HepG2 (cell line): ENCODE results near the gene SLC16A5. TPM values are rescaled to one million over a fixed set of nuclear protein-coding genes. Genes with fewer than 3 reads are reported as not detected.
A peak's percentile ranks its signal among the peaks of the same experiment; 100 is the strongest.

Experiments used
- ATM ChIP-seq: fragments of 450-650 bp; IDR thresholded peaks from 2 replicates; pipeline ENCODE4 v1.7.1; 2017; ENCODE audit warnings: mild to moderate bottlenecking, borderline replicate concordance
- CTCF ChIP-seq: sonication (generic); formaldehyde crosslinking; IDR thresholded peaks from 2 replicates; pipeline ENCODE4 v1.5.0; 2020; ENCODE audit warnings: mild to moderate bottlenecking, missing genetic modification reagents, moderate library complexity
- FOXK2 ChIP-seq: fragments of 450-650 bp; IDR thresholded peaks from 2 replicates; pipeline ENCODE4 v1.6.1; 2016
- GATAD2A ChIP-seq: IDR thresholded peaks from 2 replicates; pipeline ENCODE4 v1.6.1; 2016
- GTF3A ChIP-seq: sonication (generic); formaldehyde crosslinking; conservative IDR thresholded peaks from 2 replicates; pipeline ENCODE4 v1.4.0; 2020; ENCODE audit warnings: mild to moderate bottlenecking, missing genetic modification reagents
- HES4 ChIP-seq: sonication (generic); formaldehyde crosslinking; IDR thresholded peaks from 2 replicates; pipeline ENCODE4 v1.9.0; 2021; ENCODE audit warnings: mild to moderate bottlenecking, missing genetic modification reagents, borderline replicate concordance
- JUN ChIP-seq: sonication (generic); formaldehyde crosslinking; IDR thresholded peaks from 2 replicates; pipeline ENCODE4 v1.4.0; 2020; ENCODE audit warnings: mild to moderate bottlenecking, missing genetic modification reagents
- NR2C2 ChIP-seq: sonication (generic); formaldehyde crosslinking; IDR thresholded peaks from 2 replicates; pipeline ENCODE4 v1.4.0; 2020; ENCODE audit warnings: missing genetic modification reagents, mild to moderate bottlenecking, moderate library complexity, borderline replicate concordance
- PLRG1 ChIP-seq: fragments of 450-650 bp; conservative IDR thresholded peaks from 2 replicates; pipeline ENCODE4 v1.6.1; 2016
- RARG ChIP-seq: sonication (generic); formaldehyde crosslinking; IDR thresholded peaks from 2 replicates; pipeline ENCODE4 v1.4.0; 2020; ENCODE audit warnings: low read depth, mild to moderate bottlenecking, missing genetic modification reagents
- RNF219 ChIP-seq: sonication (generic); formaldehyde crosslinking; IDR thresholded peaks from 2 replicates; pipeline ENCODE4 v1.5.0; 2020; ENCODE audit warnings: mild to moderate bottlenecking, missing genetic modification reagents
- SAP130 ChIP-seq: IDR thresholded peaks from 2 replicates; pipeline ENCODE4 v1.6.1; 2016; ENCODE audit warnings: low read depth
- TEAD2 ChIP-seq: sonication (generic); formaldehyde crosslinking; IDR thresholded peaks from 2 replicates; pipeline ENCODE4 v1.9.0; 2021; ENCODE audit warnings: missing genetic modification reagents
- ZNF20 ChIP-seq: sonication (generic); formaldehyde crosslinking; IDR thresholded peaks from 2 replicates; pipeline ENCODE4 v1.4.0; 2020; ENCODE audit warnings: mild to moderate bottlenecking, moderate library complexity, missing genetic modification reagents
- ZNF430 ChIP-seq: sonication (generic); formaldehyde crosslinking; IDR thresholded peaks from 2 replicates; pipeline ENCODE4 v1.9.0; 2021; ENCODE audit warnings: mild to moderate bottlenecking, missing genetic modification reagents
- ZNF747 ChIP-seq: sonication (generic); formaldehyde crosslinking; IDR thresholded peaks from 2 replicates; pipeline ENCODE4 v1.8.1; 2023; ENCODE audit warnings: missing genetic modification reagents, mild to moderate bottlenecking, borderline replicate concordance
- ZNF766 ChIP-seq: sonication (generic); formaldehyde crosslinking; IDR thresholded peaks from 2 replicates; pipeline ENCODE4 v1.5.0; 2020; ENCODE audit warnings: missing genetic modification reagents, borderline replicate concordance
- polyA plus RNA-seq, 8 experiments: library from polyadenylated mRNA; depleted of rRNA in 3 of 8; stranded (reverse) in 7 of 8; unstranded in 1 of 8; fragments of >200 nt; fragmentation: Illumina TruSeq in 4 of 8; extraction: Trizol in 4 of 8; gene quantifications; 2 replicates each; pipeline versions ENCODE4 v1.2.1 to v1.2.3, GENCODE V29; 2011 to 2016; ENCODE audit warnings: low read depth in 4 of 8, missing spikeins in 1 of 8, mixed read lengths in 1 of 8; ENCODE audit not compliant: insufficient read depth in 1 of 8
- total RNA-seq, 5 experiments: library from RNA; depleted of rRNA; stranded (reverse); fragments of >200 nt; fragmentation: Illumina TruSeq; extraction: Trizol; gene quantifications; 2 replicates each; pipeline ENCODE4 v1.2.3, GENCODE V29; 2016; ENCODE audit warnings: low read depth in 1 of 5
- TF ChIP-seq, protein P1 (sequence below): sonication (generic); formaldehyde crosslinking; IDR thresholded peaks from 2 replicates; pipeline ENCODE4 v1.8.1; 2023; ENCODE audit warnings: missing genetic modification reagents, inconsistent platforms, borderline replicate concordance

The SLC16A5 gene
- total and polyA plus RNA-seq, 2 of the 13 experiments (the other 11 are each of a cell fraction or from before 2014, with no cell fraction given), result 0.69 to 5.6 TPM

DNA sequence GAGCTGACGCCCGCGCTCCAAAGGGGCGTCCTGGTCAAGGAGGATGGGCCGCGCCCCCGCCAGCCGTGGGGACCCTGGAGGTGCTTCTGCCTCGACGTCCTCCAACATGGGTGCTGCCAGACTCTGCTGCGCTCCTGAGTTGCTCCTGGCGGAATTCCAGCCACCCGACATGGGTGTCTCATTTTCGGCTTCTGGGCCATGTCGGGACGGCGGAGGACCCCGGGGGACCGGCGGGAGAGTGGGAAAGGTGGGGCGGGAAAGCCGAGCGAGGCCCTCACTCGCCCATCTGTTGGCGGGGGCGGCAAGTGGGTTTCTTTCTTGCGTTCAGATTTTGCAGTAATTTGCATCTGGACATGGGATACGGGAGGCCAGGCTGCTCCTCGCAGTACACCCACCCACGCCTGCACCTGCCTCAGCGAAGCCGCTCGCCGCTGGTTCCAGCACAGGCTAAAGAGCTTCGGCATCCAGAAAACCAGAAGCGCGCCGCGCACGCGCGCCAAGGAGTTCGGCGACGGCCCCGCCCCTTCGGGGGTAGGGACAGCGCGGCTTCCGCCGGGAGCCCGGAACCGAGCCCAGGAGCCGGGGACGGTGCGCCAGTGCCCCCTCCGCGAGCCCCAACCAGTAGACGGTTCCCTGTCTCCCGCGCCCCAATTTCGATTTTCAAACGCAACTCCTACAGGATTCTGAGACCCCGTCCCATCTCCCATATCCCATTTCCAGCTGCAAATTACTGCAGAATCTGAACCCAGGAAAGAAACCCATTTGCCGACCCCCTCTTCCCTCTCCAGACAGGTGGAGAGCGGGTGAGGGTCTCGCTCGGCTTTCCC is 21.9 kb downstream of the SLC16A5 start, which contains the start of gene ARMC7 (continued):
- TF ChIP-seq ZNF747 (CRISPR knock-in tag) (0 out of 2 replicates have a peak, but pooled peaks have one; percentile 66), TEAD2 (CRISPR knock-in tag) (no peak), RARG (CRISPR knock-in tag) (no peak), RNF219 (CRISPR knock-in tag) (no peak), GTF3A (CRISPR knock-in tag) (no peak), GATAD2A (CRISPR knock-in tag) (no peak), CTCF (no peak), NR2C2 (CRISPR knock-in tag) (peak; percentile 46; the same call in 1 of the 2 replicates), JUN (CRISPR knock-in tag) (peak; percentile 23; the same call in 1 of the 2 replicates), ZNF766 (CRISPR knock-in tag) (peak; percentile 79), ZNF20 (no peak), ATM (no peak), ZNF430 (CRISPR knock-in tag) (peak; percentile 69; the same call in 1 of the 2 replicates), SAP130 (CRISPR knock-in tag) (peak; percentile 84), HES4 (CRISPR knock-in tag) (peak; percentile 44; the same call in 1 of the 2 replicates), FOXK2 (no peak), PLRG1 (no peak)
- TF ChIP-seq, protein P1, sequence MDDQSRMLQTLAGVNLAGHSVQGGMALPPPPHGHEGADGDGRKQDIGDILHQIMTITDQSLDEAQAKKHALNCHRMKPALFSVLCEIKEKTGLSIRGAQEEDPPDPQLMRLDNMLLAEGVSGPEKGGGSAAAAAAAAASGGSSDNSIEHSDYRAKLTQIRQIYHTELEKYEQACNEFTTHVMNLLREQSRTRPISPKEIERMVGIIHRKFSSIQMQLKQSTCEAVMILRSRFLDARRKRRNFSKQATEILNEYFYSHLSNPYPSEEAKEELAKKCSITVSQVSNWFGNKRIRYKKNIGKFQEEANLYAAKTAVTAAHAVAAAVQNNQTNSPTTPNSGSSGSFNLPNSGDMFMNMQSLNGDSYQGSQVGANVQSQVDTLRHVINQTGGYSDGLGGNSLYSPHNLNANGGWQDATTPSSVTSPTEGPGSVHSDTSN (CRISPR knock-in tag), result no peak
